HCT116 (cell line): ENCODE measurements around the gene FCSK. TPM values are rescaled to one million over a fixed set of nuclear protein-coding genes. Genes with fewer than 3 reads are reported as not detected.

ENCODE experiments used
- ATAC-seq: fragments of 200-7000 bp; cut with Tn5 transposase; 2 replicates; pipeline ENCODE4 v1.9.1; 2020; ENCODE audit warnings: mild to moderate bottlenecking, moderate library complexity
- BruUV-seq: library from RNA; stranded (reverse); fragments of 400-500 nt; replicated peaks from 2 replicates; lab custom pipeline; 2021; lab: Mats Ljungman, UMichigan
- CTCF ChIA-PET: fragments of 300-600 bp; sonication (Branson Sonifier 250); formaldehyde crosslinking; loops from one replicate; lab custom pipeline; 2021; ENCODE audit warnings: antibody characterized with exemption; lab: Charles Lee
- POLR2A ChIA-PET: fragments of 300-600, 350-600 bp; sonication (Branson Sonifier 250); formaldehyde crosslinking; loops from one replicate; lab custom pipeline; 2021; ENCODE audit warnings: antibody characterized with exemption; lab: Charles Lee
- RAD21 ChIA-PET, 2 experiments: fragments of 300-600 bp; sonication (Branson Sonifier 250); formaldehyde crosslinking; loops; one replicate each; lab custom pipeline; 2023; ENCODE audit warnings: low total read pairs in 2 of 2; ENCODE audit not compliant: uncharacterized antibody in 2 of 2, unreplicated experiment in 2 of 2, low non-redundant PET in 1 of 2; lab: Charles Lee
- DNase-seq: peaks from one replicate; pipeline ENCODE4 v3.0.0-alpha.2; 2010; ENCODE audit warnings: low read depth, low spot score
- H2AFZ ChIP-seq: fragments of 200-600 bp; shearing (Covaris generic), sonication (generic); 2 replicates; pipeline ENCODE4 v1.6.1; 2017; ENCODE audit warnings: low read depth, mixed run types, mixed read lengths, antibody characterized with exemption, low read length; ENCODE audit not compliant: poor library complexity, severe bottlenecking
- H3K27ac ChIP-seq: 2 replicates; pipeline ENCODE4 v1.5.1; 2012; ENCODE audit warnings: low read depth, low read length
- H3K27me3 ChIP-seq: fragments of 200-600 bp; sonication (generic); 2 replicates; pipeline ENCODE4 v1.6.1; 2016; ENCODE audit warnings: mixed run types, low read length, mixed read lengths; ENCODE audit not compliant: insufficient read depth
- H3K36me3 ChIP-seq, 2 experiments: fragments of 200-500 bp in 1 of 2; fragments of 200-600 bp in 1 of 2; sonication (Bioruptor generic) in 1 of 2; sonication (generic) in 1 of 2; 2 replicates each; pipeline versions ENCODE4 v1.5.1 to v1.6.1; 2014 to 2016; ENCODE audit warnings: low read length in 2 of 2, inconsistent platforms in 1 of 2, mixed read lengths in 1 of 2, mixed run types in 1 of 2; ENCODE audit not compliant: insufficient read depth in 2 of 2, control insufficient read depth in 1 of 2
- H3K4me1 ChIP-seq, 2 experiments: fragments of 200-600 bp in 1 of 2; sonication (generic) in 1 of 2; 2 replicates each; pipeline versions ENCODE4 v1.5.1 to v1.6.1; 2012 to 2017; ENCODE audit warnings: low read length in 2 of 2, inconsistent platforms in 1 of 2, mild to moderate bottlenecking in 1 of 2, mixed read lengths in 1 of 2, mixed run types in 1 of 2, moderate library complexity in 1 of 2; ENCODE audit not compliant: insufficient read depth in 2 of 2, control insufficient read depth in 1 of 2
- H3K4me2 ChIP-seq: fragments of 200-600 bp; sonication (generic); 2 replicates; pipeline ENCODE4 v1.6.1; 2017; ENCODE audit warnings: mixed run types, low read length, mixed read lengths
- H3K4me3 ChIP-seq, 2 experiments: fragments of 200-600 bp in 1 of 2; sonication (generic) in 1 of 2; replicated peaks in 1 of 2; 2 replicates each; pipeline ENCODE4 v1.5.1; 2011 to 2016; ENCODE audit warnings: low read length in 2 of 2, control low read depth in 1 of 2, low read depth in 1 of 2, mild to moderate bottlenecking in 1 of 2, mixed read lengths in 1 of 2, mixed run types in 1 of 2
- H3K79me2 ChIP-seq: fragments of 200-600 bp; sonication (generic); 2 replicates; pipeline ENCODE4 v1.6.1; 2017; ENCODE audit warnings: mild to moderate bottlenecking, mixed run types, low read length, moderate library complexity, mixed read lengths; ENCODE audit not compliant: insufficient read depth
- H3K9ac ChIP-seq: fragments of 200-600 bp; sonication (generic); 2 replicates; pipeline ENCODE4 v1.6.1; 2016; ENCODE audit warnings: low read length, mixed read lengths
- H3K9me2 ChIP-seq: fragments of 200-600 bp; sonication (generic), shearing (Covaris generic); 2 replicates; pipeline ENCODE4 v1.6.1; 2017; ENCODE audit warnings: mixed run types, mild to moderate bottlenecking, moderate library complexity; ENCODE audit not compliant: insufficient read depth
- H3K9me3 ChIP-seq, 2 experiments: fragments of 200-500 bp in 1 of 2; fragments of 200-600 bp in 1 of 2; sonication (Bioruptor generic) in 1 of 2; sonication (generic) in 1 of 2; 2 replicates each; pipeline ENCODE4 v1.6.1; 2014 to 2017; ENCODE audit warnings: low read length in 2 of 2, mixed read lengths in 2 of 2, inconsistent platforms in 1 of 2, low read depth in 1 of 2, mild to moderate bottlenecking in 1 of 2, mixed run types in 1 of 2, moderate library complexity in 1 of 2; ENCODE audit not compliant: control insufficient read depth in 1 of 2, insufficient read depth in 1 of 2
- H4K20me1 ChIP-seq: fragments of 200-600 bp; sonication (generic), shearing (Covaris generic); 2 replicates; pipeline ENCODE4 v1.6.1; 2017; ENCODE audit warnings: mixed run types, mild to moderate bottlenecking, moderate library complexity; ENCODE audit not compliant: insufficient read depth
- ATF3 ChIP-seq: IDR thresholded peaks from 2 replicates; pipeline ENCODE4 v1.6.1; 2012
- CBX3 ChIP-seq: IDR thresholded peaks from 2 replicates; pipeline ENCODE4 v1.6.1; 2012; ENCODE audit warnings: low read depth
- CEBPB ChIP-seq: IDR thresholded peaks from 2 replicates; pipeline ENCODE4 v1.6.1; 2012; ENCODE audit warnings: low read depth
- EGR1 ChIP-seq: IDR thresholded peaks from 2 replicates; pipeline ENCODE4 v1.6.1; 2012; ENCODE audit warnings: low read depth
- ELF1 ChIP-seq: IDR thresholded peaks from 2 replicates; pipeline ENCODE4 v1.6.1; 2012; ENCODE audit warnings: low read depth, borderline replicate concordance
- EZH2phosphoT487 ChIP-seq: fragments of 200-600 bp; IDR thresholded peaks from 2 replicates; pipeline ENCODE4 v1.6.1; 2018; ENCODE audit warnings: antibody characterized with exemption, borderline replicate concordance
- FOSL1 ChIP-seq: IDR thresholded peaks from 2 replicates; pipeline ENCODE4 v1.6.1; 2012; ENCODE audit warnings: low read depth
- MAX ChIP-seq: IDR thresholded peaks from 2 replicates; pipeline ENCODE4 v1.6.1; 2012
- POLR2A ChIP-seq: IDR thresholded peaks from 2 replicates; pipeline ENCODE4 v1.7.0; 2011; ENCODE audit warnings: borderline replicate concordance; ENCODE audit not compliant: insufficient read depth, insufficient read length; ENCODE audit errors: extremely low read depth
- RAD21 ChIP-seq: IDR thresholded peaks from 2 replicates; pipeline ENCODE4 v1.6.1; 2012; ENCODE audit warnings: low read depth, mild to moderate bottlenecking
- SP1 ChIP-seq: IDR thresholded peaks from 2 replicates; pipeline ENCODE4 v1.6.1; 2012; ENCODE audit warnings: low read depth
- SRF ChIP-seq: IDR thresholded peaks from 2 replicates; pipeline ENCODE4 v1.6.1; 2012; ENCODE audit warnings: low read depth
- ZFX ChIP-seq: fragments of 450-650 bp; IDR thresholded peaks from 2 replicates; pipeline ENCODE4 v1.6.1; 2017
- intact Hi-C: fragments of 100-400 bp; cut with micrococcal nuclease; formaldehyde crosslinking; loops from 2 replicates; pipeline ENCODE4 v1.10.0; 2022
- total RNA-seq: library from RNA; stranded (reverse); gene quantifications from one replicate; pipeline ENCODE4 v1.2.1, GENCODE V29; 2021; ENCODE audit not compliant: unreplicated experiment
- TF ChIP-seq, protein P1 (sequence below), 3 experiments: fragments of 200-600 bp in 1 of 3; sonication (generic) in 1 of 3; IDR thresholded peaks in 2 of 3; conservative IDR thresholded peaks in 1 of 3; 2 replicates each; pipeline ENCODE4 v1.5.1; 2012 to 2017; ENCODE audit warnings: low read depth in 2 of 3, low read length in 2 of 3, antibody characterized with exemption in 1 of 3, borderline replicate concordance in 1 of 3, control low read depth in 1 of 3, mild to moderate bottlenecking in 1 of 3, mixed read lengths in 1 of 3, mixed run types in 1 of 3, moderate library complexity in 1 of 3; ENCODE audit not compliant: insufficient read depth in 1 of 3

The FCSK gene
- total RNA-seq, 1 experiment from 2014 or later, result 17.1 TPM

GRCh38 chr16:70468776-70469525, 14.6 kb downstream of the FCSK start:
- BruUV-seq, result no TSS peak
- ChIA-PET RAD21 (no interaction called here), POLR2A (interaction anchor here (0.6 to 1.8 kb wide), 2 partner anchors 42 to 88 kb away, joined by 3 to 8 read pairs; no protein-coding TSS in a partner anchor), CTCF (interaction anchor here (1.0 kb wide), 1 partner anchor 77 kb away, joined by 3 read pairs; no protein-coding TSS in a partner anchor)
- Histone ChIP-seq H3K27me3 (no peaks in the 10 kb centered on the region), H3K9me3 (no peaks in the 10 kb centered on the region), H3K4me2 (no peak overlapping the region), H3K4me1 (no peaks in the 10 kb centered on the region), H3K79me2 (no peaks in the 10 kb centered on the region), H2AFZ (no peak overlapping the region), H3K27ac (no peak overlapping the region; the same call in 1 of the 2 replicates), H3K9me2 (no peaks in the 10 kb centered on the region), H3K36me3 (no peaks in the 10 kb centered on the region), H3K9ac (no peak overlapping the region), H3K4me3 (no peak overlapping the region), H4K20me1 (no peaks in the 10 kb centered on the region)
- TF ChIP-seq SP1 (no peak), RAD21 (no peak), ATF3 (no peak), ZFX (no peak), EGR1 (no peak), MAX (no peak), FOSL1 (no peak), CEBPB (no peak), CBX3 (no peak), ELF1 (no peak), SRF (no peak), EZH2phosphoT487 (no peak), POLR2A (no peak)
- TF ChIP-seq, protein P1, sequence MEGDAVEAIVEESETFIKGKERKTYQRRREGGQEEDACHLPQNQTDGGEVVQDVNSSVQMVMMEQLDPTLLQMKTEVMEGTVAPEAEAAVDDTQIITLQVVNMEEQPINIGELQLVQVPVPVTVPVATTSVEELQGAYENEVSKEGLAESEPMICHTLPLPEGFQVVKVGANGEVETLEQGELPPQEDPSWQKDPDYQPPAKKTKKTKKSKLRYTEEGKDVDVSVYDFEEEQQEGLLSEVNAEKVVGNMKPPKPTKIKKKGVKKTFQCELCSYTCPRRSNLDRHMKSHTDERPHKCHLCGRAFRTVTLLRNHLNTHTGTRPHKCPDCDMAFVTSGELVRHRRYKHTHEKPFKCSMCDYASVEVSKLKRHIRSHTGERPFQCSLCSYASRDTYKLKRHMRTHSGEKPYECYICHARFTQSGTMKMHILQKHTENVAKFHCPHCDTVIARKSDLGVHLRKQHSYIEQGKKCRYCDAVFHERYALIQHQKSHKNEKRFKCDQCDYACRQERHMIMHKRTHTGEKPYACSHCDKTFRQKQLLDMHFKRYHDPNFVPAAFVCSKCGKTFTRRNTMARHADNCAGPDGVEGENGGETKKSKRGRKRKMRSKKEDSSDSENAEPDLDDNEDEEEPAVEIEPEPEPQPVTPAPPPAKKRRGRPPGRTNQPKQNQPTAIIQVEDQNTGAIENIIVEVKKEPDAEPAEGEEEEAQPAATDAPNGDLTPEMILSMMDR (IDR thresholded peaks at IDR 0.05 in 2 of 3, conservative IDR thresholded peaks at IDR 0.05 in 1 of 3; ENCODE audit: borderline replicate concordance in 1 of 3, insufficient read depth in 1 of 3, low read depth in 2 of 3, low read length in 2 of 3), result no peak
- intact Hi-C loops, result no loop called here
- ATAC-seq (no peak), DNase-seq (no peak)
